Kidney glomerular epithelial cell (primary cell): ENCODE measurements around the gene RGS9BP.
"Not testable (repeated sequence)": the region's sequence is repeated elsewhere in the genome, so short reads cannot be mapped to it uniquely, and the experiment has no call there.

ENCODE experiments used
- DNase-seq: peaks from one replicate; lab custom pipeline; 2025; lab: John Stamatoyannopoulos, UW

Gene RGS9BP

GRCh38 chr19:32695506-32695905, 19.9 kb downstream of the RGS9BP start:
- not testable (repeated sequence) for DNase-seq

- not testable (repeated sequence) for DNase-seq
Measured at GRCh38 chr19:32696771-32697170, 21.1 kb downstream of the RGS9BP start.

DNA sequence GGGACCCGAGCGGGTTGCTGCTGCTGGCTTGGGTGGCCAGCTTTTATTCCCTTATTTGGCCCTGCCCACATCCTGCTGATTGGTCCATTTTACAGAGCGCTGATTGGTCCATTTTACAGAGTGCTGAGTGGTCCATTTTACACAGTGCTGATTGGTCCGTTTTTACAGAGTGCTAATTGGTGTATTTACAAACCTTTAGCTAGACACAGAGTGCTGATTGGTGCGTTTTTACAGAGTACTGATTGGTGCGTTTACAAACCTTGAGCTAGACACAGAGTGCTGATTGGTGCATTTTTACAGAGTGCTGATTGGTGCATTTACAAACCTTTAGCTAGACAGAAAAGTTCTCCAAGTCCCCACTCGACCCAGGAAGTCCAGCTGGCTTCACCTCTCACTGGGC, 24.5 kb downstream of the RGS9BP start:
- DNase-seq: not testable (repeated sequence)

DNA sequence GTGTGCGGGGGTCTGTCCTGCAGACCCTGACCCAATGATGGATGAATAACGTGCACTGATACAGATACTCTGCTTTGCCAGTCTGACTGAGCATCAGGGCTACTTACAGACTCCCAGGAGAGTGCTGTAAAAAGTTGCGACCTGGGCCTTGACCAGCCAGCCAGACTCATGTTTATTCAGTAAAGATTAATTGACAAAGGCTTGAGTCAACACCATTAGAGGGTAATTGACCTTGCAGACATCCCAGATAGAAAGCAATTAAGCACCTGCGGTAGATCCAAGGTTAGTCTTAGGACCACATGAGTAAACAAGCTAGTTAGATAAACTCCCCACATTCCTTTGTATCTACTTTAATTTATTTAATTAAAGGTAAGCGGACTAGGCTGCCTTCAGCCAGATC, 26.4 kb downstream of the RGS9BP start:
- DNase-seq: no peak

DNA sequence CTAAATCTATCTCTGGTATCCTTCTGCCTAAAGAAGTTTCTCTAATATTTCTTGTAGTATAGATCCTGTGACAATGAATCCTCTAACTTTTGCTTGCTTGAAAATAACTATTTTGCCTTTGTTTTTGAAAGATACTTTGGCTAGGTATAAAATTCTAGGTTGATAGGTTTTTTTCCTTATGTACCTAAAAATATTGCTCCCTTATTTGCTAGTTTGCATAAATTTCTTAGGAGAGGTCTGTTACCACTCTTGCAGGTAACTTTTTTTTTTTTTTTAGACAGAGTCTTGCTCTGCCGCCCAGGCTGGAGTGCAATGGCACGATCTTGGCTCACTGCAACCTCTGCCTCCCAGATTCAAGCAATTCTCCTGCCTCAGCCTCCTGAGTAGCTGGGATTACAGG, 28.4 kb downstream of the RGS9BP start:
- not testable (repeated sequence) for DNase-seq

DNA sequence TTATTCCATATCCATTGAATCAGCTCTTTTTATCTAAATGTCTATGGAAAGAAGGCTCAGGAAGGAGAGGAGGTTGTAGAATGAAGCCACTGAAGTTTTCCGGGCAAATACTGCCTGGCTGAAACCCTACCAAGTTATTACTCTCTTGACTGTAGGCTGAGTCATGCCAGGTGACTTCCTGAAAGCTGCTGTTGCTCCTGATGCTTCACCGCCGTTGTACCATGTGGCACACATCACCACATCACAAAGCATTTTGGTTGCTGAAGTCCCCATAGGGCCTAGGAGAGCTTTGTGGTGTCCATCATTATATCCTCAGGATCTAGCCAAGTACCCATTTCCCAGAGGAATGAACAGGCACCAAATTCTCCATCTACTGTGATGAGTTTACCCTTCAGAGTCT, 32.8 kb downstream of the RGS9BP start:
- DNase-seq: no peak

- DNase-seq: no peak
Measured at GRCh38 chr19:32709032-32709431, 33.4 kb downstream of the RGS9BP start.

DNA sequence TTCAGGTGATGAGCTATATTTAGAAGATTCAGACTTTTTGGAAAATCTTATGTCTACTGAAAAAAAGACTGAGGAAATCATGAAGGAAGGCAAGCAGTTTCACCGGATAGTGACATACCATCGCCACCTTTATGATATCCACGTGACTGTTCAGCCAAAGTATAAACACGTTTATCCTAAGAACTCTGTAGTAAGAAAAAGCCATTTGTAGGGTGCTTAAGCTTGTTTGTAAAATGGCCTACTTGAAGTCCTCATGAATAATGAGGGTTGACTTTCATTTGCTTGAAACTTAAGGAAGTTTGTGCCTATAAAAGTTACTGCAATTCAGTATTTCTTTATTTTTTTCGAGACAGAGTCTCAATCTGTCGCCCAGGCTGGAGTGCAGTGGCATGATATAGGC, 36.1 kb downstream of the RGS9BP start:
- no peak for DNase-seq

DNA sequence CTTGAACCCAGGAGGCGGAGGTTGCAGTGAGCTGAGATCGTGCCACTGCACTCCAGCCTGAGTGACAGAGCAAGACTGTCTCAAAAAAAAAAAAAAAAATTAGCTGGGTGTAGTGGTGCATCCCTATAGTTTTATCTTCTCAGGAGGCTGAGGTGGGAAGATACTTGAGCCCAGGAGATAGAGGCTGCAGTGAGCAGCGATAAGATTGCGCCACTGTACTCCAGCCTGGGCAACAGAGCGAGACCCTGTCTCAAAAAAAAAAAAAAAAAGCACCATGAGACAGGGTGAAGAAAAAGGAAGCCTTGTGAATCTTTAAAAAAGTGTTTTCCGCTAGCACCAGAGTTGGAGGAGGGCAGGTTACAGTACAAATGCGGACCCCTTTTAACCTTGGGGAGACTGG, 40.6 kb downstream of the RGS9BP start:
- not testable (repeated sequence) for DNase-seq

- no peak for DNase-seq
Measured at GRCh38 chr19:32717496-32717895, 41.8 kb downstream of the RGS9BP start.

DNA sequence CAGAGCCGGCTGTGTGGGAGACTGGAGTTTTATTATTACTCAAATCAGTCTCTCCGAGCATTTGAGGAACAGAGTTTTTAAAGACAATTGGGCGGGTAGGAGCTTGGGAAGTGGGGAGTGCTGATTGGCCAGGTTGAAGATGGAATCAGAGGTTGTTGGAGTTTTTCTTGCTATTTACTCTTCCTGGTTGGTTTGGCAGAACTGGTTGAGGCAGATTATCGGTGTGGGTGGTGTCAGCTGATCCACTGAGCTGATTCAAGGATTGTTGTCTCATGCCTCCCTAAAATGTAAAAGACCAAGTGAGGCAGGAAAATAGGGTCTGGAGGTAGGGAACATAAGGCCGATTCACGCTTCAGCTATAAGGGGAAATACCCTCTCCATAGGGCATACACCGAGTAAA, 42.6 kb downstream of the RGS9BP start:
- no peak for DNase-seq

GRCh38 chr19:32719611-32720059, 44.0 kb downstream of the RGS9BP start, which contains the start of gene TDRD12:
TSS of gene TDRD12 (plus strand) at chr19:32719767. CDS start at chr19:32720073, 306 bp downstream.
- DNase-seq: no peak

DNA sequence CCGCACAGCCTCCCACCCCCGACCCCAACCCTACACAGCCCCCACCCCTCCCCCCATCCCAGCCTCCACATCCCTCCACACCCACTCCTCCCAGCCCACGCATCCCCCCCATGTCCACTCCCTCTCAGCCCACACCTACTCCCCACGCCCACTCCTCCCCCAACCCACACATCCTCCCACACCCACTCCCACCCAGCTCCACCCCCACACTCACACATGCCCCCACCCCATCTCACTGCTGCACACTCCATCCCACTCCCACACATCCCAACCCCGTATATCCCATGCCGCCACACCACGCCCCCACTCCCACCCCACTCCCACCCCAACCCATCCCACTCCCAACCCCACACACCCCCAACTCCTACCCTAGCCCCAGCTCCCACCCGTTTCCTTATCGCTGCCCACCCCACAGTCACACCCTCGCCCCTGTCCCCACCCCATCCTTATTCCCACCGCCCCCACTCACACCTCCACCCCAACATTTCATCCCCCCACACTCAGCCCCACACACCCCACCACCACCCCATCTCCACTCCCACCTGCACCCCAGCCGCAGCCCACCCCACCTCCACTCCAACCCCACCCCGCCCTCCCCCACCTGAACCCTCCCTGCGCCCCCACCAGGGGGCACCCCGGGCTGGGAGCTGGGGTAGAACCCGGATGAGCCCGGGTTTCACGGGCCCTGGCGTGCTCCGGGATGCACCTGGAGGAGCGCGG, 44.7 kb downstream of the RGS9BP start:
- DNase-seq: no peak

- DNase-seq: no peak
Measured at GRCh38 chr19:32720936-32721250, 45.2 kb downstream of the RGS9BP start.
